GM12891 (cell line): ENCODE results near the gene ITGA2B.

Experiments used
- DNase-seq: peaks from one replicate; pipeline ENCODE4 v3.0.0; 2011; ENCODE audit warnings: low spot score; ENCODE audit not compliant: insufficient read length
- FAIRE-seq: peaks from 2 replicates; lab custom pipeline; 2011; peaks lifted over from hg19 to GRCh38; lab: Jason Lieb, UNC
- PAX5 ChIP-seq: IDR thresholded peaks from 2 replicates; pipeline ENCODE4 v1.6.1; 2011; ENCODE audit warnings: low read length, moderate library complexity, mild to moderate bottlenecking; ENCODE audit not compliant: insufficient read depth, severe bottlenecking
- POLR2A ChIP-seq: IDR thresholded peaks from 2 replicates; pipeline ENCODE4 v1.6.1; 2011; ENCODE audit warnings: low read depth, low read length, control low read depth
- POLR2AphosphoS5 ChIP-seq: IDR thresholded peaks from 2 replicates; pipeline ENCODE4 v1.6.1; 2011; ENCODE audit warnings: low read depth, low read length, control low read depth
- POU2F2 ChIP-seq: IDR thresholded peaks from 2 replicates; pipeline ENCODE4 v1.6.1; 2011; ENCODE audit warnings: low read depth, mild to moderate bottlenecking, control low read depth, low read length, moderate library complexity
- SPI1 ChIP-seq: IDR thresholded peaks from 2 replicates; pipeline ENCODE4 v1.6.1; 2011; ENCODE audit warnings: low read depth, low read length, control low read depth
- TAF1 ChIP-seq: IDR thresholded peaks from 2 replicates; pipeline ENCODE4 v1.6.1; 2011; ENCODE audit warnings: low read depth, low read length, control low read depth

Gene ITGA2B

GRCh38 chr17:44359006-44359405 lies 30.4 kb downstream of the ITGA2B start:
- TF ChIP-seq POLR2A (no peak), POU2F2 (no peak), SPI1 (no peak), POLR2AphosphoS5 (no peak), TAF1 (no peak), PAX5 (no peak)
- DNase-seq = no peak
- FAIRE-seq = no peak

DNA sequence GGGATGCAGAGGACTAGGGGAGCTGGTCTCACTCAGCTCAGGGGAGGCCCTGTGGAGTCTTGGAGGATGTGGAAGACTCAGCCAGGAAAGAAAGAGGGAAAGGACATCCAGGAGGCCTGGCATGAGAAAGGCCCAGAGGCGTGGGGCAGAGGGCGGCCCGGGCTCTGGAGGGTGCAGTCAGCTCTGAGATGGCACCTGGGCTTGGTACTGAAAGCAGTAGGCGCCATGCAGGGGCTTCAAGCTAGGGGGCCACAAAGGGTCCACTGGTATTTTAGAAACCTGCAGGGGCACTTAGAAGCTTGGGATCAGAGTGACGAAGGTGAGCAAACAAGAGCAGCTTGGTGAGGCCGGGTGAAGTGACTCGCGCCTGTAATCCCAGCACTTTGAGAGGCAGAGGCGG lies 31.4 kb downstream of the ITGA2B start:
- DNase-seq (no peak), FAIRE-seq (no peak)
- TF ChIP-seq POLR2AphosphoS5 (no peak), SPI1 (no peak), TAF1 (no peak), POLR2A (no peak), POU2F2 (no peak), PAX5 (no peak)

DNA sequence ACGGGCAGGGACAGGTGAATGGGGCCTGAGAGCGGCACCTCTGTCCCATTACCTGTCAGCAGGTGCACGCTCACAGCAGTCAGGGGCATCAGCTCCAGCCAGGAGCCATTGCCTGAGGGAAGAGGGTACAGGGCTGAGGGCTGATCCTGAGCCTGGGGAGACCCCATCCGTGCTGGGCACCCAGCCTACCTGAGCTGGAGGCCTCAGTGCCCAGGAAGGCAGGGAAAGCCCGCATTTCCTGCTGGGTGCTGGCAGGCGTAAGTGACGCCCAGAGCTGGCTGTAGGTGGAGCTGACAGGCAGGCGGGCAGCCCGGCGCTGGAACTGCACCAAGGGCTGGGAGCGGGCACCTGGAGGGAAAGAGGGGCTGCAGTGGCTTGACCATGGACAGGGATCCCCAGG lies 33.2 kb downstream of the ITGA2B start:
- no peak for FAIRE-seq
- DNase-seq = no peak

DNA sequence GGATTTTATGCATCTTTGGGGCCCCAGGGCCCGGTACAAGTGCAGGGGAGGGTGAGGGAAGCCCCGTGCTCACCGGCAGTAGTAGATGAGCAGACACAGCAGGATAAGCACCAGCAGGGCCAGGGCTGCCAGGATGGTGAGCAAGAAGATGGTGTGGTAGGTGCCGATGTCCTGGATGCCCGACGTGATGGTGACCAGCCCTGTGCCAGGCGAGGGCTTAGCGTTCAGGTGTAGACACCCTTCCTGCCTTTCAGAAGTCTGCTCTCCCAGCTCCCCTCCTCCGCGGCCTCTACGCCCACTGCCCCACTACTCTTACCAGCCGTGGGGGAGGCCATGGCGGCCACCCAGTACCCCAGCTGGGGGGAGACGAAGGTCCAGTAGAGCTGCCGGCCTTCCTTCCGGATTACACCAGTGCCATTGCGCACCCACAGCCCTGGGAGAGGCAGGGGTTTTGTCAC lies 33.8 kb downstream of the ITGA2B start:
- FAIRE-seq (no peak), DNase-seq (no peak)
- TF ChIP-seq TAF1 (no peak), PAX5 (no peak), POU2F2 (no peak), POLR2AphosphoS5 (no peak), POLR2A (no peak), SPI1 (no peak)

More for the DNA sequence above, 33.2 kb downstream of the ITGA2B start:
- TF ChIP-seq TAF1 = no peak
- no peak for TF ChIP-seq SPI1
- TF ChIP-seq POLR2A = no peak
- no peak for TF ChIP-seq POU2F2
- TF ChIP-seq POLR2AphosphoS5 = no peak

DNA sequence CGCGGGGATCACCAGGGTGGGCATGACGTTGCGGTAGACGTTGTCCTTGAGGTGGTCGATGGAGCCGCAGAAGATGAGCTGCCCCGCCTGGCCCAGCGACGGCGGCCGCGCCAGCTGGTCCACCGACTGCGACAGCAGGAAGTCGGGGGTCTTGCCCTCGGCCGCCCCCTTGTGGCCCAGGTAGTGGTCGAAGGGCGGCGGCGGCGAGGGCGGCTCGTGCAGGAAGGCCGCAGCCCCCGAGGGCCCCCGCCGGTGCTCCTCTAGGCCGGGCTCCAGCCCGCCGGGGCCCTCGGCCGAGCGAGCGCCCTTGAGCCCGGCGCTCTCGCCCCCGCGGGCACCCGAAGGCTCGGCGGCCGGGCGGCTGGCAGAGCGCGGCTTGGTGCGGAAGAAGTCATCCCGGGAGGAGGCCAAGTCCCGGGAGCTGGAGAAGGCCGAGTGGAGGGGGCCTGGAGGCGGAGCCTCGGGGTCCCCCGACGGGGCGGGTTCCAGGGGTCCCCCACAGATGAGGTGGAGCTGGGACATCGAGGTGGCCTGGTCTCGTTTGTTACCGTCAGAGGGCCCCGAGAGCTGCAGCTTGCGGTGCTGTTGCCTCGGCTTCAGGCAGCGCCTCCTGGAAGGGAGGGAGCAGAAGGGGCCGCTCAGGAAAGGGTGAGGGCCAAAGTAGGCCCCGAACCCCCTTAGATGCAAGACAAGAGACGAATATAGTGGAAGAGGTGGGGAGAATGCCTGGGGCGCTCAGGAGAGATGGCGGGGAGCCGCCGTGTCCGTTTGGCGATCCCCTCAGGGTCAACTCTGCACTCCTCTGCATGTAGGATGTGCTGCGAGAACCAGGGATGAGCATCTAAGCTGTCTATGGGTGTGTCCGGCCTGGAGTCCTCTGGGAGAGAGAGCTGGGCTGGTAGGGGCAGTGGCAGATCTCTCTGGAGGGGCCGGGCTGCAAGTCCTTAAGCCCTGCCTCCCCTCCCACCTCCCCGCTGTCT lies 34.6 kb downstream of the ITGA2B start:
- TF ChIP-seq SPI1 (no peak), POLR2A (no peak), POLR2AphosphoS5 (no peak), POU2F2 (no peak), PAX5 (no peak), TAF1 (no peak)
- FAIRE-seq (no peak), DNase-seq (peak; percentile 70)

- TF ChIP-seq POLR2AphosphoS5 = no peak
- no peak for TF ChIP-seq POLR2A
- no peak for TF ChIP-seq SPI1
- TF ChIP-seq POU2F2 = no peak
- no peak for TF ChIP-seq TAF1
- TF ChIP-seq PAX5 = no peak
- DNase-seq = no peak
- peak; percentile 45 for FAIRE-seq
Measured at GRCh38 chr17:44353672-44354331, 35.6 kb downstream of the ITGA2B start.

GRCh38 chr17:44352828-44353671 lies 36.4 kb downstream of the ITGA2B start:
- FAIRE-seq (no peak), DNase-seq (no peak)
- TF ChIP-seq POU2F2 = no peak
- no peak for TF ChIP-seq PAX5
- no peak for TF ChIP-seq POLR2A
- no peak for TF ChIP-seq SPI1
- no peak for TF ChIP-seq POLR2AphosphoS5
- no peak for TF ChIP-seq TAF1

- DNase-seq (no peak), FAIRE-seq (no peak)
- TF ChIP-seq POLR2A (no peak), TAF1 (no peak), SPI1 (no peak), PAX5 (no peak), POLR2AphosphoS5 (no peak), POU2F2 (no peak)
Measured at GRCh38 chr17:44351961-44352827, 37.3 kb downstream of the ITGA2B start.
